ENCODE measurements around the gene GPC6. TPM values are rescaled to one million over a fixed set of nuclear protein-coding genes. Genes with fewer than 3 reads are reported as not detected.
"Not testable (repeated sequence)": the region's sequence is repeated elsewhere in the genome, so short reads cannot be mapped to it uniquely, and the experiment has no call there.

Gene GPC6
- polyA plus RNA-seq, 1 donor = 66.0 TPM

- not testable (repeated sequence) for DNase-seq
These were observed 1076.4 kb downstream of the GPC6 start for GRCh38 chr13:94302847-94303565.

DNA sequence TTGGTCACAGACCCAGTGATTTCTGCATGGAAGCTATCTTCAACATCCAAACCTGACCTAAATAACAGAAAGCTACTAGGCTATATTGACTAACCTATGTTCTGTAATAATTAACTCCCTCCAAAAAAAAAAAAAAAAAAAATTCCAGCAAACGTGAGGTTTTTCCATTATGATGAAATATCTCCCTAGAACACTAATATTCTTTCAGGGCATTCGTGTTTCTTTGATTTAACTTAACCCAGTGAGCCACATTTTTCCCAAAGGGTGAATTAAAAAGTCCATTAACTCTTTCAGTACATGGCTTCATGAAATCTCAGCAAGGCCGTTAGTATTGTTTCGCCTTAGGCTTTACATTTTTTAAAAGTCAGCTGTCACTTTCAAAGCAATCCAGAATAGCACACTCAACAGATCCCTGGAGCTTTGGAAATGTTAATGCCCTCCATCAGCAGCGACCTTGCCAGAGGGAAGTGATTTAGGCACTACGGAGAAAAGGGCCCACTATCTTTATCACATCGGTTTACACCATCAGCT is 1077.1 kb downstream of the GPC6 start:
- DNase-seq = no peak

GRCh38 chr13:94305033-94305432 is 1078.4 kb downstream of the GPC6 start:
- no peak for DNase-seq

DNA sequence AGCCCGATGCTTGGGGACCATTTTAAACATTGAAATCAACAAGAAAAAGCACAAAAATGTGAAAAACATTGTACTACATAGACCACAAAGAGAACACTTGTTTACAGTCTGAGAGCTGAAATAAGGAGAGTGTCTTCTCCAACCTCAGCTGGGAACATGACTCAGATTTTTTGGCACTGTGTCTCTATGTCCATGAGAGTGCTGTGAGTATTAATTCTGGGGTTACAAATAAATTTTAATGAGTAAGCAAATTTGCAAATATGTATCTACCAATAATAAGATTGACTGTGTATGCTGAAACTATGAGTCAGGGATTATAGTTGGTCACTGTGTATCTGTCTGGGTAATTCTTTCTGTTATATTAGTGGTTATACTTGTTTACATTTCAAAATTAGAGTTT is 1078.9 kb downstream of the GPC6 start:
- no peak for DNase-seq

GRCh38 chr13:94305934-94306333 is 1079.3 kb downstream of the GPC6 start:
- DNase-seq = no peak

GRCh38 chr13:94308832-94309231 is 1082.2 kb downstream of the GPC6 start:
- DNase-seq = no peak

DNA sequence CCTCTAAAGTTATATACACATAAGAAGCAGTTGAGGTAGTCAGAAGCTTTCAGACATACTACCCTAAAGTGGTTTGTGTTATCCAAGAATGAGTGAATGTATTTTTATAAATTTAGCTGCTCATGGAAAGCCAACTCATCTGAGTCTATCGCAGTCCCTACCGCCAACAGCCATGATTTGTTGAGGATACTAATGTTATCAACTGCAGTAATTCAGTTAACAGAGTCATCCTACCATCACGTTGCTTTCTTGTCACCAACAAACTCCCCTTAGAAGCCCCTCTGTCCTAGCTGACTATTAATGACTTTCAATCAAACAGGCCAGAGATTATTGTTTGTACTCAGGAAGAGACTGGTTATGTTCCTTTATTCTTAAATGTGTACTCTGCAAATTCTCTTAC is 1083.0 kb downstream of the GPC6 start:
- no peak for DNase-seq

- DNase-seq = no peak
These were observed 1083.6 kb downstream of the GPC6 start for GRCh38 chr13:94309997-94310855.

DNA sequence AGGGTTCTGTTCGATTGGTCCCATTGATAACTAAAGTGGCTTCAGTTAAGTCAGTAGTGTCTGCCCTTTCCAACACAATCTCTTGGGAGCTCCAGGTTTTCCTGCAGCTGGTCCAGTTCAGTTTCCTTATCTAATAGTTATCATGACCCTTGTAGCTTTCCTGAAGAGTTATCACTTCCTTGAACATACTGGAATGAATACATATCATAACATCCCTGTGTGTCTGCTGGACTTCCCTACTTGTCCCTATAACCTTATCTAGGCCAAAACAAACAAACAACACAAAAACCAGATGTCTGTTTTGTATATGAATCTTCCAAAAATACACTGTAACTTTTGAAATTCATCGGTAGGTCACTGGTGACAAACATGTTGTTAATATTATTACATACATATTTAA is 1085.3 kb downstream of the GPC6 start:
- DNase-seq = no peak

DNA sequence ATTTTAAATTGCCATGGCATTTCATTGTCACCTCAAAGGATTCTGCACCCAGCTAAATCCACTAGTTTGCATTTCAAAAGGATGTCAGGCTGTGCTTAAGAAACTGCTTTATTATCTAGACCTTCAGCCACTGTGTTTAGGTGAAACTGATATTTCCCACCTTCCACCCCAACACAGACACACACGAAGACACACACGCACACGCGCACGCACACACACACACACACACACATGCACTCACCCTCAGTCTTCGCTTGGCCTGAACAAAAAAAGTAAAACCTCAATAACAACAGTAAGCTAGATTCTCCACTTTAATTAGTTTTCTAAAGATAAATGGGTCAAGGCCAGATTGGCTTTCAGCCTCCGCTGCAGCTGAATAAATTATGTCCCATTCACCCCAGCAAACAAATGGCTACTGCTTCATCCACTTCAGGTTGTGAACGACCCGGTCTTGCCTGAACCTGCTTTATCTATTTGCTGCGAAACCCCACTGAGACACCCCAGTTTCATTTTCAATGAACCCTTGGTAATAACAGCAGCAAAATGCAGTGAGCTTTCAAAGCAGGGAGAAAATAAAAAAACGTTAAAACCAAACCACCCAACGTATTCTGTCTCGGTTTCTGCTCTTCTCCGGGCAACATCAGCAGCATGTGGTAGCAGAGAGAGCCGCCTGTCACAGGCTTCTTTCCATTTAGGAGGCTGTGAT is 1086.1 kb downstream of the GPC6 start:
- peak; percentile 36 for DNase-seq

DNA sequence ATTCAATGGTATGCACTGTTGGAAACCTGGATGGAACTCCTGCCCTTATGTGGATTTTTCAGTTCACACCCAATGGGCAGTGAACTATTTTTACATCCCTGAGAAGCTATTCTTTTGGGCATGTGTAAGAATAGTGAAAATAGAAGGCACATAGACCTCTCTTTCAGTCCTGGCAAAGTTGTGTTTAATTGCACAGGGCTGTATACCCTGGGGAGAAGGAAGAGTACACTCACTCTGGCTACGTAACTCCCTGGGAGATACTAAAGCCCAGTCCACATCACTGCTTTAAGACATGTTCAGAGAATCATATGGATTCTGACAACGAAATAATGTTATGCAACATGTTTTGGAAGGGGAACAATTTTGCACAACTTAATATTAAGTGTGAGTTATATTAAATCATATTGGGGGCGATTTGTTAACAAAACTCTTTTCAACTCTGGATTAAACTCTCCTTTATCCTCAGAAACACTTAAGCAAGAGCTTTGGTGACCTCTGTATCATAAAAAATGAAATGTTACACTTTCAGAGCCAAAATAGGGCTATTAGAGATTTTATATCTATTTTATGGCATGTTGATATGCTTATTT is 1086.8 kb downstream of the GPC6 start:
- DNase-seq = no peak

- no peak for DNase-seq
These were observed 1087.3 kb downstream of the GPC6 start for GRCh38 chr13:94313926-94314325.

GRCh38 chr13:94315188-94315587 is 1088.6 kb downstream of the GPC6 start:
- no peak for DNase-seq

DNA sequence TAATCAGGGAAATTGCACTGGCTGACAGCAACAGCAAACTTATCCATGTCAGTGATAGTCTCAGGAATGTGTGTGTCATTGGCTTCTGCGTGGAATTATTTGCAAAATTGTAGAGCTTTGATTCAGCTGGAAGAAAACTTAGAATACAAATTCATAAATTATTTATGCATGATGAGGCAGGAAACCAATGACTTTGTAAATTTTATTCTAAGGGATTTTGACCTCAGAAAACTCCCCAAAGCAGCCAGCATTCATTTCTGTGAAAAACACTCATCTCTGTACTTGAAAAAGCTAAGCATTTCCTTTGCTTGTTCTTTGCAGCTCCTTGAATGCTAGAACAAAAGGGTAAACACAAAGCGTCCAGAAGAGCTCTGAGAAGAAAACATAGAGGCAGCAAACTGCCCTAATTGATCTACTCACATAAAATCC is 1090.5 kb downstream of the GPC6 start:
- DNase-seq = no peak

- DNase-seq = no peak
These were observed 1091.8 kb downstream of the GPC6 start for GRCh38 chr13:94318418-94318817.

GRCh38 chr13:94319501-94319900 is 1092.9 kb downstream of the GPC6 start:
- DNase-seq = no peak

GRCh38 chr13:94322925-94323763 is 1096.5 kb downstream of the GPC6 start:
- DNase-seq = no peak

DNA sequence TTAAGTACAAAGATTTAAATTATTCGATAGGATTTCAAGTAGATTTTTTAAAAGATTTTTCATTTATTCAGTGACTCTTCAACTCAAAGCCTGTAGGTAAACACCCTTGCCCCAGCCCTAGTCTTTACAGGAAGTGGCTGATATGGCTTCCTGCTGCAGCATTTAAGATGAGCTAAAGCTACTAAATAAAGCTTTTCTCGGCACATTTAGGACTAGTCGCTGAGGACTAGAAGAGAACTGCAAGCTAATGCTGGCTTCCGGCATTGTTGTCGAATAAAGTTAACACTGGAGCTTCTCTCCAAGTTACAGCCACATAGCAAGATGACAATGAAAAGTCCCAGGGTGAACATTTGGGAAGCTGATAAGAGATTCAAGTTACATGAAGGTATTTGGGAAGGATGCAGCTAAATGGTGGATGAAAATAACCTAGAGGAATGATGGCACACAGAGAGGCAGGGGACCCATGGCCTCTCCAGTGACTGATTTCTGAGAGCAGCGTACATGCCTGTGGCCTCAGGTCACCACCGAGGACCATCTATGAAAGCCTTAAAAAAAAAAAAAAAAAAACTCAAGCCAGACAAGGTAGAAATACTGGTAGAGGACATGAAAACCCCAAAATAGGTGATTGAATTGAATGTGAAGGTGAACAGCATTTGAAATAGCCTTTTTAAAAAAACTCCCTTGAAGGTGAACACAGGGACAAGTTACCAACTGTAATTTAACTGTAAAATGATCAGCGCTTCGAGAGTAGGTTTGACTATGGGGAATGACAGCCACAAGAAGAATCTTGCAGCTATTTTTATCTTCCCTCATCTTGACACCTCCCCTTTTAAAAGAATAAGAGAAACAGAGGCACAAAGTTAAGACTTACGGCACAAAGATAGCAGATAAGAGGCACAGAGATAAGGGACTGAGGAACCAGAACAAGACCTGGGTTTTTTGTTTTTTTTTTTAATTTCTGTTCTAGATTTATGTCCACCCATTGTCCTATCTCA is 1097.5 kb downstream of the GPC6 start:
- no peak for DNase-seq

- DNase-seq = no peak
These were observed 1098.3 kb downstream of the GPC6 start for GRCh38 chr13:94324767-94325540.

Data from left kidney (tissue), 2 donors.